SK-N-SH treated with all-trans-retinoic acid at 6 μM for 48 hours (cell line): ENCODE data around the gene OR4N2.
"Not testable (repeated sequence)": the region's sequence is repeated elsewhere in the genome, so short reads cannot be mapped to it uniquely, and the experiment has no call there.

Experiments used
- ATAC-seq: fragments of 200-7000 bp; cut with Tn5 transposase; 3 replicates; pipeline ENCODE4 v1.9.1; 2020; ENCODE audit warnings: mild to moderate bottlenecking, moderate library complexity
- ARNTL ChIP-seq: fragments of 450-650 bp; formaldehyde crosslinking; IDR thresholded peaks from 2 replicates; pipeline ENCODE4 v1.5.0; 2020; ENCODE audit warnings: low read depth, mild to moderate bottlenecking, moderate library complexity, borderline replicate concordance
- CREB5 ChIP-seq: fragments of 250-450 bp; sonication (Bioruptor Pico); IDR thresholded peaks from 2 replicates; pipeline ENCODE4 v1.5.1; 2020; ENCODE audit warnings: low read depth, mild to moderate bottlenecking, moderate library complexity
- CSDC2 ChIP-seq: fragments of 250-450 bp; sonication (Bioruptor Pico); IDR thresholded peaks from 2 replicates; pipeline ENCODE4 v1.5.0; 2020; ENCODE audit warnings: mild to moderate bottlenecking, moderate library complexity
- ESRRG ChIP-seq: fragments of 250-450 bp; sonication (Bioruptor Pico); IDR thresholded peaks from 2 replicates; pipeline ENCODE4 v1.6.1; 2021; ENCODE audit warnings: mild to moderate bottlenecking
- OSR1 ChIP-seq: fragments of 250-450 bp; sonication (Bioruptor Pico); IDR thresholded peaks from 2 replicates; pipeline ENCODE4 v1.8.0; 2022; ENCODE audit warnings: moderate library complexity, mild to moderate bottlenecking, inconsistent platforms
- RARB ChIP-seq: fragments of 250-450 bp; sonication (Bioruptor Pico); IDR thresholded peaks from 2 replicates; pipeline ENCODE4 v1.8.0; 2021; ENCODE audit warnings: mild to moderate bottlenecking, moderate library complexity
- SNAI2 ChIP-seq: fragments of 250-450 bp; sonication (Bioruptor Pico); IDR thresholded peaks from 2 replicates; pipeline ENCODE4 v1.5.0; 2020; ENCODE audit warnings: mild to moderate bottlenecking, moderate library complexity
- TOX ChIP-seq: fragments of 250-450 bp; sonication (Bioruptor Pico); IDR thresholded peaks from 2 replicates; pipeline ENCODE4 v1.8.0; 2021; ENCODE audit warnings: mild to moderate bottlenecking, moderate library complexity, borderline replicate concordance
- TSHZ2 ChIP-seq: fragments of 250-450 bp; sonication (Bioruptor Pico); IDR thresholded peaks from 2 replicates; pipeline ENCODE4 v1.5.0; 2020; ENCODE audit warnings: mild to moderate bottlenecking, moderate library complexity
- ZC3H10 ChIP-seq: fragments of 250-450 bp; sonication (Bioruptor Pico); IDR thresholded peaks from 2 replicates; pipeline ENCODE4 v1.5.1; 2021; ENCODE audit warnings: mild to moderate bottlenecking, moderate library complexity
- ZNF70 ChIP-seq: fragments of 450-650 bp; formaldehyde crosslinking; IDR thresholded peaks from 2 replicates; pipeline ENCODE4 v1.5.0; 2020; ENCODE audit warnings: mild to moderate bottlenecking, moderate library complexity
- TF ChIP-seq, protein P1 (sequence below): fragments of 250-450 bp; sonication (Bioruptor Pico); IDR thresholded peaks from 2 replicates; pipeline ENCODE4 v1.8.0; 2020; ENCODE audit warnings: mild to moderate bottlenecking, moderate library complexity, borderline replicate concordance

The OR4N2 gene

DNA sequence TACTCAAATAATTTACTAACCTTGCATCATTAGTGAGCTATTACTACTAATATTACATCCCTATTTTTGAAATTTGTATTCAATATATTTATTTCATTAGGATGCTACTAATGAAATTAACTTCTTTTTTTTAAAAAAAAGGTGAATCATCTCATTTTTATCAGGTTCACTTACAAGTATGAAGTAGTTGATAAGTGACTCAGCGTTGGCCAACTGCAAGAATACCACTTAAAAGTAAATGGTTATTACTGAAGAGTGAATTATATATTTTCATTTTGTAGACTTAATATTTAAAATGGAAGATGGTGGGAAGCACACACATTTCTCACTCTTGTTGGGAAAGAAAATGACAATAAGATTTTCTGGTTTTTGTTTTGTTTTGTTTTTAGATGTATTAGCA lies 19.6 kb downstream of the OR4N2 start:
- TF ChIP-seq CREB5 (CRISPR knock-in tag) (no peak), OSR1 (CRISPR knock-in tag) (no peak), RARB (CRISPR knock-in tag) (no peak), ARNTL (CRISPR knock-in tag) (no peak), SNAI2 (CRISPR knock-in tag) (no peak), TSHZ2 (no peak), ZNF70 (CRISPR knock-in tag) (no peak)
- ATAC-seq = no peak

DNA sequence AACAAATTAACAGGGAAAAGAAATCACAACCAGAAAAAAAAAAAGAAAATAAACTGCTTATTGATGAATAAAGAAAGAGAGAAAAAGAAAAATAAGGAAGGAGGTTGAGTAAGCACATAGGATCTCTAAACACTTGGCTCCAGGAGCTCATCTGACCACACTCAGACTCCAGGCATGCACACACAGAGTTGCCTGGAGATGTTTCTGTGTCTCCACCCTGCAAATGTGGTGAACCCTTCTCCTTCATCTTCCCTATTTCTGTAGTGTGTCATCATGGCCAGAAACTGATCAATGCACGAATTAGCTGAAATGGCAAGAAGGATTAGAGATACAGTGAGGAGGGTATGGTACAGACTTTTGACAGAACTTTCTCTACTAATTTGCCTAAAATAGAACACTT lies 20.2 kb downstream of the OR4N2 start:
- ATAC-seq = no peak
- TF ChIP-seq ZNF70 (CRISPR knock-in tag) = no peak
- TF ChIP-seq, protein P1, sequence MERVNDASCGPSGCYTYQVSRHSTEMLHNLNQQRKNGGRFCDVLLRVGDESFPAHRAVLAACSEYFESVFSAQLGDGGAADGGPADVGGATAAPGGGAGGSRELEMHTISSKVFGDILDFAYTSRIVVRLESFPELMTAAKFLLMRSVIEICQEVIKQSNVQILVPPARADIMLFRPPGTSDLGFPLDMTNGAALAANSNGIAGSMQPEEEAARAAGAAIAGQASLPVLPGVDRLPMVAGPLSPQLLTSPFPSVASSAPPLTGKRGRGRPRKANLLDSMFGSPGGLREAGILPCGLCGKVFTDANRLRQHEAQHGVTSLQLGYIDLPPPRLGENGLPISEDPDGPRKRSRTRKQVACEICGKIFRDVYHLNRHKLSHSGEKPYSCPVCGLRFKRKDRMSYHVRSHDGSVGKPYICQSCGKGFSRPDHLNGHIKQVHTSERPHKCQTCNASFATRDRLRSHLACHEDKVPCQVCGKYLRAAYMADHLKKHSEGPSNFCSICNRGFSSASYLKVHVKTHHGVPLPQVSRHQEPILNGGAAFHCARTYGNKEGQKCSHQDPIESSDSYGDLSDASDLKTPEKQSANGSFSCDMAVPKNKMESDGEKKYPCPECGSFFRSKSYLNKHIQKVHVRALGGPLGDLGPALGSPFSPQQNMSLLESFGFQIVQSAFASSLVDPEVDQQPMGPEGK (CRISPR knock-in tag) = no peak
- no peak for TF ChIP-seq CREB5 (CRISPR knock-in tag)
- no peak for TF ChIP-seq CSDC2
- no peak for TF ChIP-seq ARNTL (CRISPR knock-in tag)
- no peak for TF ChIP-seq TSHZ2
- no peak for TF ChIP-seq ZC3H10
- TF ChIP-seq RARB (CRISPR knock-in tag) = no peak
- no peak for TF ChIP-seq SNAI2 (CRISPR knock-in tag)
- no peak for TF ChIP-seq ESRRG (CRISPR knock-in tag)

GRCh38 chr14:19827626-19828244 lies 24.2 kb downstream of the OR4N2 start:
- not testable (repeated sequence) for ATAC-seq

- no peak for TF ChIP-seq TOX (CRISPR knock-in tag)
- TF ChIP-seq, all 23 proteins: peak for 0
- no peak for ATAC-seq
Observed at GRCh38 chr14:19828314-19828713, 24.7 kb downstream of the OR4N2 start.

- not testable (repeated sequence) for ATAC-seq
Observed at GRCh38 chr14:19834203-19834848, 30.8 kb downstream of the OR4N2 start.
